PC-3 (cell line): Measurements from ENCODE around the gene ZNF407. TPM values are rescaled to one million over a fixed set of nuclear protein-coding genes. Genes with fewer than 3 reads are reported as not detected.

ENCODE experiments used
- ATAC-seq: fragments of 200-7000 bp; cut with Tn5 transposase; 2 replicates; pipeline ENCODE4 v1.9.1; 2020; ENCODE audit warnings: mild to moderate bottlenecking, moderate library complexity
- BruUV-seq: library from RNA; stranded (reverse); fragments of 400-500 nt; replicated peaks from 2 replicates; lab custom pipeline; 2021; lab: Mats Ljungman, UMichigan
- CTCF ChIA-PET: fragments of 300-600 bp; sonication (Branson Sonifier 250); formaldehyde crosslinking; loops from one replicate; lab custom pipeline; 2022; ENCODE audit warnings: antibody characterized with exemption; lab: Charles Lee
- POLR2A ChIA-PET: fragments of 300-600 bp; sonication (Branson Sonifier 250); formaldehyde crosslinking; loops from one replicate; lab custom pipeline; 2022; ENCODE audit warnings: antibody characterized with exemption; ENCODE audit not compliant: unreplicated experiment; lab: Charles Lee
- DNase-seq: peaks from one replicate; pipeline ENCODE4 v3.0.0-alpha.2; 2015
- H2AFZ ChIP-seq: fragments of 300-600 bp; sonication (generic); 2 replicates; pipeline ENCODE4 v1.6.0; 2016; ENCODE audit warnings: antibody characterized with exemption, low read length
- H3F3A ChIP-seq: fragments of 300-600 bp; sonication (generic); one replicate; pipeline ENCODE4 v1.6.0; 2017; ENCODE audit warnings: antibody characterized with exemption, low read length, control low read depth, mild to moderate bottlenecking; ENCODE audit not compliant: unreplicated experiment
- H3K27ac ChIP-seq: fragments of 300-600 bp; sonication (generic); 2 replicates; pipeline ENCODE4 v1.5.1; 2016; ENCODE audit warnings: mild to moderate bottlenecking, low read length
- H3K27me3 ChIP-seq: fragments of 300-600 bp; sonication (generic); 2 replicates; pipeline ENCODE4 v1.6.1; 2016; ENCODE audit warnings: low read length, mixed read lengths
- H3K36me3 ChIP-seq: fragments of 300-600 bp; sonication (generic); 2 replicates; pipeline ENCODE4 v1.6.1; 2016; ENCODE audit warnings: low read depth, mixed run types, low read length, mixed read lengths
- H3K4me1 ChIP-seq: fragments of 300-600 bp; sonication (generic); 2 replicates; pipeline ENCODE4 v1.5.1; 2016; ENCODE audit warnings: low read length; ENCODE audit not compliant: insufficient read depth
- H3K4me2 ChIP-seq: fragments of 300-600 bp; sonication (generic); 2 replicates; pipeline ENCODE4 v1.6.0; 2016; ENCODE audit warnings: low read length
- H3K4me3 ChIP-seq: fragments of 300-600 bp; sonication (generic); 2 replicates; pipeline ENCODE4 v1.5.1; 2016; ENCODE audit warnings: mild to moderate bottlenecking, low read length, mixed read lengths
- H3K79me2 ChIP-seq: fragments of 300-600 bp; sonication (generic); 2 replicates; pipeline ENCODE4 v1.6.1; 2017; ENCODE audit warnings: low read length, mixed read lengths
- H3K9ac ChIP-seq: fragments of 300-600 bp; sonication (generic); 2 replicates; pipeline ENCODE4 v1.6.0; 2016; ENCODE audit warnings: mild to moderate bottlenecking, low read length
- H3K9me2 ChIP-seq: fragments of 300-600 bp; sonication (generic); replicated peaks from 2 replicates; pipeline ENCODE4 v1.6.1; 2016; ENCODE audit warnings: mixed run types, low read length, mixed read lengths
- H3K9me3 ChIP-seq: fragments of 300-600 bp; sonication (generic); 2 replicates; pipeline ENCODE4 v1.6.1; 2016; ENCODE audit warnings: low read length, mixed read lengths
- H4K20me1 ChIP-seq: fragments of 300-600 bp; sonication (generic); 2 replicates; pipeline ENCODE4 v1.6.1; 2016; ENCODE audit warnings: low read length, mixed read lengths
- CTCF ChIP-seq: fragments of 300-600 bp; sonication (generic); conservative IDR thresholded peaks from 2 replicates; pipeline ENCODE4 v1.5.1; 2017; ENCODE audit warnings: antibody characterized with exemption, low read depth, mild to moderate bottlenecking, low read length
- EZH2 ChIP-seq: fragments of 300-600 bp; sonication (generic); IDR thresholded peaks from one replicate; pipeline ENCODE4 v1.6.1; 2017; ENCODE audit warnings: antibody characterized with exemption, mild to moderate bottlenecking, low read length; ENCODE audit not compliant: unreplicated experiment
- EZH2phosphoT487 ChIP-seq: fragments of 300-600 bp; sonication (generic); IDR thresholded peaks from 2 replicates; pipeline ENCODE4 v1.6.1; 2018; ENCODE audit warnings: mild to moderate bottlenecking, antibody characterized with exemption, low read length, borderline replicate concordance
- intact Hi-C: fragments of 100-400 bp; cut with micrococcal nuclease; formaldehyde crosslinking; loops from 2 replicates; pipeline ENCODE4 v1.9.0; 2023
- total RNA-seq: library from RNA; depleted of rRNA; stranded (reverse); fragments of >200 nt; gene quantifications from 2 replicates; pipeline ENCODE4 v1.2.3, GENCODE V29; 2014

Gene ZNF407
- total RNA-seq, 1 experiment from 2014 or later: 9.3 TPM

GRCh38 chr18:74722237-74722636 lies 124.6 kb downstream of the ZNF407 start:
- H3F3A ChIP-seq: no peaks in the 10 kb centered on the region
- H3K4me1 ChIP-seq: no peaks in the 10 kb centered on the region
- H4K20me1 ChIP-seq: no peaks in the 10 kb centered on the region
- DNase-seq (peak; percentile 35), ATAC-seq (no peak)
- intact Hi-C loops: no loop called here
- no peak overlapping the region for H2AFZ ChIP-seq
- no peaks in the 10 kb centered on the region for H3K27me3 ChIP-seq
- ChIA-PET CTCF (no interaction called here), POLR2A (no interaction called here)
- no TSS peak for BruUV-seq
- H3K4me2 ChIP-seq: no peak overlapping the region
- H3K9me3 ChIP-seq: no peaks in the 10 kb centered on the region
- no peak overlapping the region for H3K4me3 ChIP-seq
- no peak overlapping the region for H3K9ac ChIP-seq
- H3K36me3 ChIP-seq: no peaks in the 10 kb centered on the region
- TF ChIP-seq EZH2 (no peak), CTCF (no peak)
- H3K79me2 ChIP-seq: no peaks in the 10 kb centered on the region
- H3K27ac ChIP-seq: no peak overlapping the region
- H3K9me2 ChIP-seq: no peaks in the 10 kb centered on the region

GRCh38 chr18:74724186-74724585 lies 126.5 kb downstream of the ZNF407 start:
- BruUV-seq: no TSS peak
- H3F3A ChIP-seq: no peaks in the 10 kb centered on the region
- H3K9me3 ChIP-seq: no peaks in the 10 kb centered on the region
- ATAC-seq: no peak
- H3K4me1 ChIP-seq: no peaks in the 10 kb centered on the region
- intact Hi-C loops: no loop called here
- H3K27ac ChIP-seq: no peak overlapping the region
- H2AFZ ChIP-seq: no peak overlapping the region
- no peak overlapping the region for H3K4me2 ChIP-seq
- no peak overlapping the region for H3K9ac ChIP-seq
- no peaks in the 10 kb centered on the region for H3K9me2 ChIP-seq
- H4K20me1 ChIP-seq: no peaks in the 10 kb centered on the region
- no peak for DNase-seq
- ChIA-PET POLR2A (no interaction called here), CTCF (no interaction called here)
- no peak for TF ChIP-seq CTCF
- no peak for TF ChIP-seq EZH2
- TF ChIP-seq EZH2phosphoT487: no peak
- H3K79me2 ChIP-seq: no peaks in the 10 kb centered on the region
- no peak overlapping the region for H3K4me3 ChIP-seq
- no peaks in the 10 kb centered on the region for H3K36me3 ChIP-seq
- no peaks in the 10 kb centered on the region for H3K27me3 ChIP-seq

- Histone ChIP-seq H3F3A (no peaks in the 10 kb centered on the region), H3K27me3 (no peaks in the 10 kb centered on the region), H4K20me1 (no peaks in the 10 kb centered on the region), H3K79me2 (no peaks in the 10 kb centered on the region), H3K36me3 (no peaks in the 10 kb centered on the region), H3K9me2 (no peaks in the 10 kb centered on the region), H3K4me2 (no peak overlapping the region), H3K9ac (no peak overlapping the region), H3K9me3 (no peaks in the 10 kb centered on the region), H3K4me1 (peaks cover 2% of the 10 kb centered on the region), H3K4me3 (no peak overlapping the region), H3K27ac (no peak overlapping the region), H2AFZ (no peak overlapping the region)
- TF ChIP-seq CTCF (no peak), EZH2 (no peak), EZH2phosphoT487 (no peak)
- intact Hi-C loops: no loop called here
- ChIA-PET POLR2A (no interaction called here), CTCF (no interaction called here)
- no peak for ATAC-seq
- no TSS peak for BruUV-seq
- DNase-seq: no peak
Observed at GRCh38 chr18:74725690-74726089, 128.0 kb downstream of the ZNF407 start.
